Measurements from ENCODE around the gene NFKBIB.

- peak; percentile 57 to 89 (median 77) for TF ChIP-seq CTCF (optimal IDR thresholded peaks at IDR 0.05 in 1 of 3, IDR thresholded peaks at IDR 0.05 in 1 of 3, conservative IDR thresholded peaks at IDR 0.05 in 1 of 3; ENCODE audit: extremely low read depth in 1 of 3, insufficient read depth in 2 of 3, low read length in 3 of 3)
- TF ChIP-seq EZH2 (IDR thresholded peaks at IDR 0.05; ENCODE audit: low read length) = no peak
Measured at GRCh38 chr19:38869836-38870607, 29.7 kb upstream of the NFKBIB start.

Measured in keratinocyte (primary cell).